K562 (cell line): ENCODE measurements around the gene HCRT. TPM values are rescaled to one million over a fixed set of nuclear protein-coding genes. Genes with fewer than 3 reads are reported as not detected.

Experiments
- ATAC-seq: fragments of 200-7000 bp; cut with Tn5 transposase; 3 replicates; pipeline ENCODE4 v1.9.1; 2020; ENCODE audit warnings: moderate library complexity
- BruUV-seq: library from RNA; stranded (reverse); fragments of 400-500 nt; replicated peaks from 2 replicates; lab custom pipeline; 2021; lab: Mats Ljungman, UMichigan
- CTCF ChIA-PET: fragments of 300-600 bp; formaldehyde crosslinking; extraction: SDS; loops from one replicate; lab custom pipeline; 2021; ENCODE audit warnings: low intra/inter-chr PET ratio; lab: Yijun Ruan, JAX
- POLR2A ChIA-PET: fragments of 300-600, 350-650 bp; sonication (Branson Sonifier 250); formaldehyde crosslinking; extraction: SDS; loops from one replicate; lab custom pipeline; 2021; ENCODE audit warnings: antibody characterized with exemption, inconsistent platforms; lab: Yijun Ruan, JAX
- DNase-seq, 4 experiments: peaks; one replicate each; pipeline versions ENCODE4 v3.0.0 to v3.0.0-alpha.2; 2011 to 2018; ENCODE audit warnings: low spot score in 3 of 4, mixed read lengths in 3 of 4; ENCODE audit errors: extremely low read depth in 1 of 4
- FAIRE-seq: peaks from 2 replicates; lab custom pipeline; 2011; peaks lifted over from hg19 to GRCh38; lab: Jason Lieb, UNC
- H2AFZ ChIP-seq: 2 replicates; pipeline ENCODE4 v1.6.0; 2011; ENCODE audit warnings: low read depth, low read length, control low read depth, inconsistent platforms
- H3K27ac ChIP-seq: fragments of 200-600 bp; 3 replicates; pipeline ENCODE4 v1.8.0; 2011; ENCODE audit warnings: low read depth, mild to moderate bottlenecking, control low read depth, inconsistent platforms, low read length, moderate library complexity, mixed read lengths; ENCODE audit errors: extremely low read depth
- H3K27me3 ChIP-seq, 2 experiments: fragments of 300-600 bp in 1 of 2; 2 replicates in 1 of 2; 3 replicates in 1 of 2; pipeline versions ENCODE4 v1.6.0 to v1.8.0; 2011; ENCODE audit warnings: inconsistent platforms in 2 of 2, low read length in 2 of 2, mild to moderate bottlenecking in 1 of 2, mixed read lengths in 1 of 2, moderate library complexity in 1 of 2; ENCODE audit not compliant: control insufficient read depth in 2 of 2, insufficient read depth in 2 of 2
- H3K36me3 ChIP-seq: fragments of 300-600 bp; 3 replicates; pipeline ENCODE4 v1.8.0; 2011; ENCODE audit warnings: mild to moderate bottlenecking, low read length, inconsistent platforms; ENCODE audit not compliant: control insufficient read depth, insufficient read depth
- H3K4me1 ChIP-seq, 2 experiments: fragments of 200-600 bp in 1 of 2; replicated peaks in 1 of 2; 2 replicates in 1 of 2; 3 replicates in 1 of 2; pipeline versions ENCODE4 v1.5.1 to v1.8.0; 2011; ENCODE audit warnings: inconsistent platforms in 2 of 2, low read length in 2 of 2, mild to moderate bottlenecking in 1 of 2, mixed read lengths in 1 of 2, moderate library complexity in 1 of 2; ENCODE audit not compliant: control insufficient read depth in 2 of 2, insufficient read depth in 2 of 2
- H3K4me2 ChIP-seq: 2 replicates; pipeline ENCODE4 v1.6.1; 2011; ENCODE audit warnings: low read length, control low read depth, inconsistent platforms, mixed read lengths; ENCODE audit not compliant: insufficient read depth
- H3K4me3 ChIP-seq: fragments of 200-600 bp; sonication (generic), shearing (Covaris generic); 2 replicates; pipeline ENCODE4 v1.5.1; 2016; ENCODE audit warnings: control low read depth, inconsistent platforms
- H3K79me2 ChIP-seq: fragments of 200-600 bp; 3 replicates; pipeline ENCODE4 v1.8.0; 2011; ENCODE audit warnings: low read length, inconsistent platforms; ENCODE audit not compliant: control insufficient read depth, insufficient read depth
- H3K9ac ChIP-seq, 2 experiments: 2 replicates each; pipeline versions ENCODE4 v1.6.0 to v1.6.1; 2011; ENCODE audit warnings: low read depth in 2 of 2, low read length in 2 of 2, control low read depth in 1 of 2, inconsistent platforms in 1 of 2, mild to moderate bottlenecking in 1 of 2, mixed read lengths in 1 of 2; ENCODE audit not compliant: insufficient read depth in 1 of 2
- H3K9me1 ChIP-seq: one replicate; pipeline ENCODE4 v1.6.0; 2011; ENCODE audit warnings: inconsistent platforms, mild to moderate bottlenecking, low read length, moderate library complexity; ENCODE audit not compliant: control insufficient read depth, insufficient read depth
- H3K9me3 ChIP-seq: replicated peaks from 2 replicates; pipeline ENCODE4 v1.5.1; 2011; ENCODE audit warnings: low read depth, low read length, inconsistent platforms; ENCODE audit not compliant: control insufficient read depth, insufficient read depth
- H4K20me1 ChIP-seq: replicated peaks from 2 replicates; pipeline ENCODE4 v1.6.1; 2011; ENCODE audit warnings: low read length, inconsistent platforms, mixed read lengths; ENCODE audit not compliant: control insufficient read depth, insufficient read depth
- BHLHE40 ChIP-seq: IDR thresholded peaks from 2 replicates; pipeline ENCODE4 v1.6.1; 2011; ENCODE audit warnings: low read length, improper control_type of control experiment
- CEBPB ChIP-seq: fragments of 450-650 bp; IDR thresholded peaks from 2 replicates; pipeline ENCODE4 v1.6.1; 2016; ENCODE audit warnings: missing genetic modification characterization, missing compliant biosample characterization
- CHCHD3 ChIP-seq: fragments of 250-450 bp; sonication (Bioruptor Pico); IDR thresholded peaks from 2 replicates; pipeline ENCODE4 v2.1.2; 2022; ENCODE audit warnings: mild to moderate bottlenecking
- HMG20A ChIP-seq: fragments of 450-650 bp; formaldehyde crosslinking; conservative IDR thresholded peaks from 2 replicates; pipeline ENCODE4 v1.4.0; 2020; ENCODE audit warnings: mild to moderate bottlenecking, mixed read lengths
- HNRNPLL ChIP-seq: fragments of 200-400 bp; formaldehyde crosslinking; IDR thresholded peaks from 2 replicates; pipeline ENCODE4 v1.6.1; 2017; ENCODE audit warnings: low read length, low read depth, mild to moderate bottlenecking; ENCODE audit not compliant: poor library complexity, severe bottlenecking
- IRF2 ChIP-seq: sonication (generic); formaldehyde crosslinking; IDR thresholded peaks from 2 replicates; pipeline ENCODE4 v1.8.1; 2022; ENCODE audit warnings: mild to moderate bottlenecking, missing genetic modification reagents
- NBN ChIP-seq: fragments of 450-650 bp; IDR thresholded peaks from 2 replicates; pipeline ENCODE4 v1.6.1; 2016; ENCODE audit warnings: low read depth, mild to moderate bottlenecking
- OTX1 ChIP-seq: fragments of 450-650 bp; formaldehyde crosslinking; IDR thresholded peaks from 2 replicates; pipeline ENCODE4 v1.4.0; 2022; ENCODE audit warnings: mild to moderate bottlenecking
- RBM17 ChIP-seq: fragments of 200-400 bp; formaldehyde crosslinking; IDR thresholded peaks from 2 replicates; pipeline ENCODE4 v1.6.1; 2017; ENCODE audit warnings: low read depth, mild to moderate bottlenecking, low read length, borderline replicate concordance
- RBM25 ChIP-seq: fragments of 200-400 bp; formaldehyde crosslinking; IDR thresholded peaks from 2 replicates; pipeline ENCODE4 v1.6.1; 2018; ENCODE audit warnings: low read length, low read depth, moderate library complexity; ENCODE audit not compliant: severe bottlenecking
- RFX7 ChIP-seq: fragments of 250-450 bp; sonication (Bioruptor Pico); IDR thresholded peaks from 2 replicates; pipeline ENCODE4 v1.5.1; 2021; ENCODE audit warnings: mild to moderate bottlenecking
- SMC3 ChIP-seq: conservative IDR thresholded peaks from 2 replicates; pipeline ENCODE4 v1.6.1; 2011; ENCODE audit warnings: low read depth, low read length, improper control_type of control experiment; ENCODE audit not compliant: insufficient read depth
- TFAM ChIP-seq: fragments of 250-450 bp; sonication (Bioruptor Pico); conservative IDR thresholded peaks from 2 replicates; pipeline ENCODE4 v1.5.0; 2021; ENCODE audit warnings: mild to moderate bottlenecking, moderate library complexity
- ZEB2 ChIP-seq: fragments of 450-650 bp; IDR thresholded peaks from 2 replicates; pipeline ENCODE4 v1.6.1; 2016
- ZKSCAN8 ChIP-seq: fragments of 200-800 bp; sonication (Bioruptor generic); IDR thresholded peaks from 2 replicates; pipeline ENCODE4 v1.6.1; 2016; ENCODE audit warnings: missing genetic modification characterization, missing compliant biosample characterization
- ZNF3 ChIP-seq: fragments of 250-450 bp; sonication (Bioruptor Pico); IDR thresholded peaks from 2 replicates; pipeline ENCODE4 v1.5.0; 2021; ENCODE audit warnings: mild to moderate bottlenecking, moderate library complexity
- ZNF695 ChIP-seq: fragments of 450-650 bp; formaldehyde crosslinking; IDR thresholded peaks from 2 replicates; pipeline ENCODE4 v1.4.0; 2020; ENCODE audit warnings: mild to moderate bottlenecking, moderate library complexity
- ZZZ3 ChIP-seq: fragments of 450-650 bp; IDR thresholded peaks from 2 replicates; pipeline ENCODE4 v1.6.1; 2016; ENCODE audit warnings: antibody characterized with exemption, mild to moderate bottlenecking, moderate library complexity
- WGBS: fragments of 100-300 bp; shearing (Covaris generic); methylation state at CpG from one replicate; pipeline ENCODE4 v1.1.6; 2016; ENCODE audit warnings: low coverage, mixed read lengths; ENCODE audit not compliant: insufficient coverage; ENCODE audit errors: missing lambda C conversion rate; 5-methylcytosine and 5-hydroxymethylcytosine counted together
- in situ Hi-C: fragments of 300-500 bp; cut with MboI; formaldehyde crosslinking; loops from 4 replicates; pipeline ENCODE4 v1.15.0; 2018; ENCODE audit warnings: inconsistent platforms, mixed read lengths
- intact Hi-C: fragments of 100-400 bp; cut with micrococcal nuclease; formaldehyde crosslinking; loops from 2 replicates; pipeline ENCODE4 v1.14.2; 2022
- polyA plus RNA-seq, 8 experiments: library from polyadenylated mRNA; depleted of rRNA in 4 of 8; stranded (reverse) in 5 of 8; unstranded in 3 of 8; fragments of >200 nt; fragmentation: Nextera tagmentation in 2 of 8; fragmentation: Illumina TruSeq in 1 of 8; extraction: Ambion mirVana in 2 of 8; extraction: Trizol in 1 of 8; gene quantifications; 2 replicates each; pipeline versions ENCODE4 v1.2.1 to v1.2.3, GENCODE V29; 2011 to 2014; ENCODE audit warnings: inconsistent platforms in 1 of 8, missing spikeins in 1 of 8
- total RNA-seq, 7 experiments: library from RNA; depleted of rRNA in 6 of 7; stranded (reverse); fragments of >200 nt in 6 of 7; fragmentation: Illumina TruSeq in 2 of 7; extraction: Trizol in 2 of 7; gene quantifications; 2 replicates each; pipeline versions ENCODE4 v1.2.1 to v1.2.3, GENCODE V29; 2011 to 2021; ENCODE audit warnings: low replicate concordance in 1 of 7

HCRT gene
- total and polyA plus RNA-seq, 9 of the 15 experiments (the other 6 are each of a cell fraction or from before 2014, with no cell fraction given): not detected

GRCh38 chr17:42160531-42160910, 24.7 kb downstream of the HCRT start:
- no peak for DNase-seq
- no peaks in the 10 kb centered on the region for H3K79me2 ChIP-seq
- TF ChIP-seq NBN (no peak), ZEB2 (no peak), IRF2 (CRISPR knock-in tag) (no peak), ZNF3 (CRISPR knock-in tag) (no peak), CHCHD3 (CRISPR knock-in tag) (no peak)
- H3K4me1 ChIP-seq: peaks cover 7 to 30% of the 10 kb centered on the region in 2 experiments; a peak in 3 of 5 replicates
- H3K4me2 ChIP-seq: no peak overlapping the region
- peaks cover 4% of the 10 kb centered on the region for H3K9me1 ChIP-seq
- 92% methylated on average over 7 of the region's 7 CpGs for WGBS
- no peak for ATAC-seq
- no peaks in the 10 kb centered on the region; the same call in 1 of the 2 replicates for H4K20me1 ChIP-seq
- BruUV-seq: no TSS peak
- no peaks in the 10 kb centered on the region for H3K9me3 ChIP-seq
- no peak overlapping the region for H3K27ac ChIP-seq
- H3K27me3 ChIP-seq: no peaks in the 10 kb centered on the region
- no peak overlapping the region for H3K4me3 ChIP-seq
- H3K36me3 ChIP-seq: no peaks in the 10 kb centered on the region
- H2AFZ ChIP-seq: no peak overlapping the region
- CTCF ChIA-PET: no interaction called here
- FAIRE-seq: no peak
- POLR2A ChIA-PET: interaction anchor here (1.0 kb wide), 1 partner anchor 8 kb away, joined by 3 read pairs; no protein-coding TSS in a partner anchor
- intact Hi-C loops: no loop called here
- H3K9ac ChIP-seq: no peak overlapping the region
- in situ Hi-C loops: no loop called here

DNA sequence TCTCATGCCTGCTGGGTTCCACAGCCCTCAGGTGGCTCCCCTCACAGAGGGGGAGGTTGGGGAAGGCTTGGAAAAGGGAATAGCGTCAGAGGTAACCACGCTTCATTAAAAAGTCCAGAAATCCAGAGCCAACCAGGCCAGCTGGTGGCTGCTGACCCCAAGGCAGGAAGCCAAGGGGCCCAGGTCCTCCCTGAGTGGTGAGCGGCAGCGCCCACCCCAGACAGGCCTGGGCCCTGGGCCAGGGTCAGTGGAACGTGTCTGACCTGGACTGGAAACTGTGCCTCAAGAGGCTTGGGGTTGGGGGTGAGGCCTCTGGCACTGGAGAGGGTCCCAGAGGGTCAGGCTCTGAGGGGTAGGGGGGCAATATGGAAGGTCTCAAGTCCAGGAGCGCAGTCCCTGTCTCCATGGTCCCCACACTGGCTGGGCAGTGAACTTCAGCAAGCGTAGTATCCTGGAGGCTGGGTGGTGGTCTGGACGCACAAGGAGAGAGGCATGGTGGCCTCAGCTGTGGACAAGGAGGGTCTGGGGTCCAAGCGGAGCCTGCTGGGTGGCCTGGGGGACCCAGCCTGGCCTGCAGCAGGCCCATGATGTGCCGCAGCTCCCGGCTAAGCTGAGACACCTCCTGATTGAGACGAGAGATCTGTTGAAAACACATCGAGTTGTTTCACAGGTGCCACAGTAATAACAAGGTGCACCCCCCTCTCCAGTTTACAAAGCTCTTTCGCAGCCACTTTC, 25.3 kb downstream of the HCRT start:
- WGBS: 54% methylated on average over 12 of the region's 14 CpGs
- H3K27me3 ChIP-seq: no peaks in the 10 kb centered on the region
- H2AFZ ChIP-seq: no peak overlapping the region
- H3K9me3 ChIP-seq: no peaks in the 10 kb centered on the region
- H3K79me2 ChIP-seq: no peaks in the 10 kb centered on the region
- H4K20me1 ChIP-seq: no peaks in the 10 kb centered on the region; the same call in 1 of the 2 replicates
- no peak overlapping the region for H3K4me3 ChIP-seq
- no peak overlapping the region for H3K4me2 ChIP-seq
- CTCF ChIA-PET: no interaction called here
- in situ Hi-C loops: no loop called here
- peak overlapping the region in 1 of 2 experiments; percentile 11; a peak in 2 of 4 replicates for H3K9ac ChIP-seq
- ATAC-seq: no peak
- H3K9me1 ChIP-seq: peaks cover 4% of the 10 kb centered on the region
- no TSS peak for BruUV-seq
- no peak for FAIRE-seq
- H3K4me1 ChIP-seq: peaks cover 7 to 32% of the 10 kb centered on the region in 2 experiments; a peak in 3 of 5 replicates
- intact Hi-C loops: no loop called here
- no peak for DNase-seq
- no peaks in the 10 kb centered on the region for H3K36me3 ChIP-seq
- no peak overlapping the region for H3K27ac ChIP-seq
- POLR2A ChIA-PET: interaction anchor here (1.0 kb wide), 1 partner anchor 9 kb away, joined by 3 read pairs; no protein-coding TSS in a partner anchor
- TF ChIP-seq HNRNPLL (no peak), RBM25 (no peak), ZZZ3 (no peak), TFAM (CRISPR knock-in tag) (no peak), CEBPB (tag) (no peak), RBM17 (no peak), HMG20A (CRISPR knock-in tag) (no peak), OTX1 (CRISPR knock-in tag) (no peak), ZKSCAN8 (no peak), BHLHE40 (no peak), SMC3 (no peak), ZNF695 (CRISPR knock-in tag) (no peak), RFX7 (CRISPR knock-in tag) (no peak)
